Neuronal stem cell (in vitro differentiated cells): ENCODE results near the gene H6PD.

Source experiments
- DNase-seq: peaks from one replicate; pipeline ENCODE4 v3.0.0-alpha.2; 2013; ENCODE audit warnings: low spot score
- H2AFZ ChIP-seq: one replicate; pipeline ENCODE4 v1.6.1; 2013; ENCODE audit warnings: mild to moderate bottlenecking, low read length, inconsistent platforms
- H2AK5ac ChIP-seq: 2 replicates; pipeline ENCODE4 v1.6.1; 2013; ENCODE audit warnings: low read depth, mild to moderate bottlenecking, inconsistent platforms, low read length, moderate library complexity, mixed read lengths
- H2BK120ac ChIP-seq: 2 replicates; pipeline ENCODE4 v1.6.1; 2013; ENCODE audit warnings: low read depth, mild to moderate bottlenecking, inconsistent platforms, low read length, moderate library complexity, mixed read lengths
- H2BK12ac ChIP-seq: one replicate; pipeline ENCODE4 v1.6.1; 2013; ENCODE audit warnings: low read length, inconsistent platforms
- H2BK15ac ChIP-seq: 2 replicates; pipeline ENCODE4 v1.6.1; 2013; ENCODE audit warnings: mild to moderate bottlenecking, low read length, inconsistent platforms, mixed read lengths
- H2BK5ac ChIP-seq: one replicate; pipeline ENCODE4 v1.6.1; 2013; ENCODE audit warnings: inconsistent platforms, mild to moderate bottlenecking, low read length, moderate library complexity
- H3K14ac ChIP-seq: one replicate; pipeline ENCODE4 v1.6.1; 2013; ENCODE audit warnings: low read length, inconsistent platforms
- H3K18ac ChIP-seq: 2 replicates; pipeline ENCODE4 v1.6.1; 2013; ENCODE audit warnings: low read length, inconsistent platforms
- H3K23ac ChIP-seq: 2 replicates; pipeline ENCODE4 v1.6.1; 2013; ENCODE audit warnings: low read depth, mild to moderate bottlenecking, mixed read lengths, low read length, inconsistent platforms; ENCODE audit not compliant: poor library complexity
- H3K27ac ChIP-seq: replicated peaks from 3 replicates; pipeline ENCODE4 v1.5.1; 2013; ENCODE audit warnings: low read length, inconsistent platforms
- H3K27me3 ChIP-seq, 3 experiments: 2 replicates each; pipeline ENCODE4 v1.6.1; 2013; ENCODE audit warnings: low read length in 3 of 3, mild to moderate bottlenecking in 2 of 3, inconsistent platforms in 1 of 3, low read depth in 1 of 3, mixed read lengths in 1 of 3, moderate library complexity in 1 of 3; ENCODE audit not compliant: control insufficient read depth in 3 of 3, insufficient read depth in 3 of 3
- H3K36me3 ChIP-seq, 2 donors: replicated peaks in 1 of 2; 2 replicates each; pipeline ENCODE4 v1.6.1; 2013; ENCODE audit warnings: low read length in 2 of 2; ENCODE audit not compliant: control insufficient read depth in 2 of 2, insufficient read depth in 2 of 2
- H3K4ac ChIP-seq: 2 replicates; pipeline ENCODE4 v1.6.1; 2013; ENCODE audit warnings: inconsistent platforms, mild to moderate bottlenecking, low read length, moderate library complexity
- H3K4me1 ChIP-seq, 2 donors: 1 replicate in 1 of 2; 2 replicates in 1 of 2; pipeline ENCODE4 v1.6.1; 2013; ENCODE audit warnings: low read length in 2 of 2, low read depth in 1 of 2; ENCODE audit not compliant: control insufficient read depth in 2 of 2, insufficient read depth in 1 of 2
- H3K4me2 ChIP-seq: one replicate; pipeline ENCODE4 v1.6.1; 2013; ENCODE audit warnings: mild to moderate bottlenecking, low read length, inconsistent platforms; ENCODE audit not compliant: insufficient read depth, poor library complexity, severe bottlenecking
- H3K4me3 ChIP-seq, 2 donors: 2 replicates each; pipeline ENCODE4 v1.5.1; 2013; ENCODE audit warnings: low read length in 2 of 2, mild to moderate bottlenecking in 2 of 2, inconsistent platforms in 1 of 2, moderate library complexity in 1 of 2
- H3K79me1 ChIP-seq: one replicate; pipeline ENCODE4 v1.6.1; 2013; ENCODE audit warnings: low read depth, mild to moderate bottlenecking, inconsistent platforms, low read length, moderate library complexity
- H3K9ac ChIP-seq: one replicate; pipeline ENCODE4 v1.6.1; 2013; ENCODE audit warnings: mild to moderate bottlenecking, low read depth, low read length, inconsistent platforms; ENCODE audit not compliant: poor library complexity
- H3K9me3 ChIP-seq, 2 donors: replicated peaks in 1 of 2; 2 replicates each; pipeline versions ENCODE3 to v1.6.1; 2013; ENCODE audit warnings: low read length in 2 of 2, mild to moderate bottlenecking in 2 of 2, inconsistent platforms in 1 of 2, low read depth in 1 of 2, mixed read lengths in 1 of 2, moderate library complexity in 1 of 2; ENCODE audit not compliant: control insufficient read depth in 2 of 2, insufficient read depth in 1 of 2
- H4K8ac ChIP-seq: one replicate; pipeline ENCODE4 v1.6.1; 2013; ENCODE audit warnings: low read depth, mild to moderate bottlenecking, inconsistent platforms, low read length, moderate library complexity
- H4K91ac ChIP-seq: one replicate; pipeline ENCODE4 v1.6.1; 2013; ENCODE audit warnings: low read length, low read depth, mild to moderate bottlenecking, inconsistent platforms; ENCODE audit not compliant: poor library complexity
- WGBS, 2 donors: extraction: QIAGEN DNeasy Blood & Tissue Kit; methylation state at CpG; one replicate each; pipeline ENCODE4 v1.1.7; 2013; ENCODE audit warnings: missing lambda C conversion rate in 2 of 2, mixed read lengths in 1 of 2; ENCODE audit not compliant: insufficient read length in 2 of 2, insufficient replicate concordance in 1 of 2; ENCODE audit errors: extremely low coverage in 2 of 2; 5-methylcytosine and 5-hydroxymethylcytosine counted together

H6PD gene

DNA sequence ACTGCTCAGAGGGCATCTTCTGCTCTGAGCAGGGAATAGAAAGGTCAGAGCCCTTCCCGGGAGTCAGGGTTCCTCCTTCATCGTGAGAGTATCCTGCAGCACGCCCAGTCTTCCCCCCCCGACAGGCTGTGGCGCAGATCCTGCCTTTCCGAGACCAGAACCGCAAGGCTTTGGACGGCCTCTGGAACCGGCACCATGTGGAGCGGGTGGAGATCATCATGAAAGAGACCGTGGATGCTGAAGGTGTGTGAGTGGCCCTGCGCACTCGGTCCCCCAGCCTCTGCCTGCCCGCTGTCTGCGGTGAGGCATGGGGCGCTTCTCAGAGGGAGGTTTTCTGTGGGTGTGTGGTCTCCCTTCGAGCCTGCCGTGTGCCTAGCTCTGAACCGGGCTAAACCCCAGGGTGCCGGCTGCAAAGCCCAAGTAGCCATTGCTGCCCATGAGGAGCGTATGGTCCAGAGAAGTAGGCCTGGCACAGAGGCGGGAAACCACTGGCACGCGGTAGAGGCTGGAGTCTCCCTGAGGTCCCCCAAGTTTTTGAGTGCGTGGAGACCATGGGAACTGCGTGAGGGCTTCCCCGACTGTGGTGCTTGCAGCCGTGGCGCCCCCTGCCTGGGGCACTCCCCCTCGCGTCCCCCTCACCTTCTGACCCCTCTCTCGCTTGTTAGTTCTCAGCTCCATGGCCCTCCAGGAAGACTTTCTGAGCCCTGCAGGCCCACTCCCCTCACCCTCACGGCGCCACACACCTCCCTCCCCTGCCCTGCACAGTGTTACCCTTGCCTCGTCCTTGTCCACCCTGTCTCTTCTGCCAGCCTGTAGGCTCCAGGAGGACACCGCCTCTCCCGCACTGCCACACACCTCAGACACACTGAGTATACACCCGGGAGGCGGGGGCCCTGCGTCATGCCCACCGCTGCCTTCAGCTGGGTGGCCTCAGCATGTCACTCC lies 12.5 kb downstream of the H6PD start:
- H3K23ac ChIP-seq, result peak overlapping the region; percentile 8
- H3K9me3 ChIP-seq, result no peaks in the 10 kb centered on the region
- H3K4ac ChIP-seq, result peak overlapping the region; percentile 20
- H2AK5ac ChIP-seq, result peak overlapping the region; percentile 72
- H3K27ac ChIP-seq, result no peak overlapping the region
- no peak overlapping the region for H3K9ac ChIP-seq
- no peaks in the 10 kb centered on the region for H3K27me3 ChIP-seq
- H2BK12ac ChIP-seq, result no peak overlapping the region
- H4K8ac ChIP-seq, result no peak overlapping the region
- no peak overlapping the region for H2BK15ac ChIP-seq
- H4K91ac ChIP-seq, result no peak overlapping the region
- no peak overlapping the region for H3K4me3 ChIP-seq
- no CpG with 5 or more reads among the region's 41 CpGs for WGBS, 2 donors
- no peak overlapping the region for H2AFZ ChIP-seq
- H3K18ac ChIP-seq, result peak overlapping the region; percentile 61
- no peaks in the 10 kb centered on the region for H3K79me1 ChIP-seq
- DNase-seq, result no peak
- peaks cover 26 to 28% of the 10 kb centered on the region in 2 donors for H3K4me1 ChIP-seq
- H3K4me2 ChIP-seq, result no peak overlapping the region
- no peak overlapping the region for H2BK5ac ChIP-seq
- H2BK120ac ChIP-seq, result no peak overlapping the region
- no peak overlapping the region for H3K14ac ChIP-seq
- peaks cover 0 to 25% of the 10 kb centered on the region in 2 donors for H3K36me3 ChIP-seq

- no peak overlapping the region for H4K8ac ChIP-seq
- peaks cover 29 to 32% of the 10 kb centered on the region in 2 donors for H3K4me1 ChIP-seq
- H2AK5ac ChIP-seq, result peak overlapping the region; percentile 85
- H3K18ac ChIP-seq, result peak overlapping the region; percentile 48
- no peaks in the 10 kb centered on the region for H3K79me1 ChIP-seq
- no peaks in the 10 kb centered on the region for H3K9me3 ChIP-seq
- H3K27ac ChIP-seq, result no peak overlapping the region
- no peak overlapping the region for H2BK15ac ChIP-seq
- WGBS, 2 donors, result no CpG with 5 or more reads among the region's 18 CpGs
- peaks cover 0 to 25% of the 10 kb centered on the region in 2 donors for H3K36me3 ChIP-seq
- H4K91ac ChIP-seq, result no peak overlapping the region
- H3K23ac ChIP-seq, result peak overlapping the region; percentile 8
- H3K9ac ChIP-seq, result peak overlapping the region; percentile 10
- H2AFZ ChIP-seq, result no peak overlapping the region
- no peak overlapping the region for H2BK12ac ChIP-seq
- no peak overlapping the region for H3K4me3 ChIP-seq
- H2BK5ac ChIP-seq, result no peak overlapping the region
- no peak overlapping the region for H2BK120ac ChIP-seq
- no peak overlapping the region for H3K14ac ChIP-seq
- no peaks in the 10 kb centered on the region for H3K27me3 ChIP-seq
- H3K4ac ChIP-seq, result no peak overlapping the region
- no peak overlapping the region for H3K4me2 ChIP-seq
- DNase-seq, result no peak
Measured at GRCh38 chr1:9247894-9248293, 13.3 kb downstream of the H6PD start.

GRCh38 chr1:9248341-9249262 lies 14.0 kb downstream of the H6PD start:
- Histone ChIP-seq H2AFZ (no peak overlapping the region), H2BK5ac (no peak overlapping the region), H3K27me3 (no peaks in the 10 kb centered on the region), H3K18ac (peak overlapping the region; percentile 44), H2BK12ac (no peak overlapping the region), H4K8ac (no peak overlapping the region), H3K23ac (no peak overlapping the region), H3K4me2 (no peak overlapping the region), H3K9me3 (no peaks in the 10 kb centered on the region), H3K4ac (no peak overlapping the region), H3K36me3 (peaks cover 0 to 25% of the 10 kb centered on the region in 2 donors), H3K27ac (no peak overlapping the region), H2AK5ac (peak overlapping the region; percentile 85), H2BK15ac (peak overlapping the region; percentile 15), H3K4me1 (peaks cover 31 to 39% of the 10 kb centered on the region in 2 donors), H2BK120ac (no peak overlapping the region), H3K79me1 (no peaks in the 10 kb centered on the region), H4K91ac (no peak overlapping the region), H3K14ac (no peak overlapping the region), H3K9ac (peak overlapping the region; percentile 10), H3K4me3 (no peak overlapping the region)
- DNase-seq, result no peak
- no CpG with 5 or more reads among the region's 21 CpGs for WGBS, 2 donors

DNA sequence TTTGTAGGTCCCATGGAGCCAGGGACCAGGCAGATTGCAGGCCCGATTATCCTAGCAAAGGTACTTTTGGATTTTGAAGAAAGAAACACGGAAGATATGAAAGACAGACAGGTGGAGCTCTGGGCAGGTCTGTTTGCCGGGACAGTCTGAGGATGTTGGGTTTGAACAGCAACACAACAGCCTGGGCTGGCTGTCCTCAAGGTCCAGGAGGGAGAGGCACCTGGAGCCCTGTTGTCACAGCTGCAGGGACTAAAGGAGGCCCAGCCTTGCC lies 14.6 kb downstream of the H6PD start:
- Histone ChIP-seq H3K79me1 (no peaks in the 10 kb centered on the region), H3K14ac (no peak overlapping the region), H3K4me1 (peaks cover 34 to 43% of the 10 kb centered on the region in 2 donors), H3K23ac (no peak overlapping the region), H4K8ac (no peak overlapping the region), H3K4me3 (no peak overlapping the region), H3K36me3 (peaks cover 0 to 25% of the 10 kb centered on the region in 2 donors), H3K27me3 (no peaks in the 10 kb centered on the region), H4K91ac (no peak overlapping the region), H2BK12ac (no peak overlapping the region), H2AK5ac (peak overlapping the region; percentile 60), H2AFZ (no peak overlapping the region), H2BK120ac (no peak overlapping the region), H3K9ac (no peak overlapping the region), H3K4ac (no peak overlapping the region), H3K18ac (peak overlapping the region; percentile 88), H3K27ac (no peak overlapping the region), H2BK5ac (peak overlapping the region; percentile 56), H3K4me2 (no peak overlapping the region), H2BK15ac (peak overlapping the region; percentile 23), H3K9me3 (no peaks in the 10 kb centered on the region)
- no CpG with 5 or more reads among the region's 3 CpGs for WGBS, 2 donors
- DNase-seq, result no peak
